Measurements from ENCODE around the gene IZUMO1R.
"Not testable (repeated sequence)": the region's sequence is repeated elsewhere in the genome, so short reads cannot be mapped to it uniquely, and the experiment has no call there.

IZUMO1R gene

DNA sequence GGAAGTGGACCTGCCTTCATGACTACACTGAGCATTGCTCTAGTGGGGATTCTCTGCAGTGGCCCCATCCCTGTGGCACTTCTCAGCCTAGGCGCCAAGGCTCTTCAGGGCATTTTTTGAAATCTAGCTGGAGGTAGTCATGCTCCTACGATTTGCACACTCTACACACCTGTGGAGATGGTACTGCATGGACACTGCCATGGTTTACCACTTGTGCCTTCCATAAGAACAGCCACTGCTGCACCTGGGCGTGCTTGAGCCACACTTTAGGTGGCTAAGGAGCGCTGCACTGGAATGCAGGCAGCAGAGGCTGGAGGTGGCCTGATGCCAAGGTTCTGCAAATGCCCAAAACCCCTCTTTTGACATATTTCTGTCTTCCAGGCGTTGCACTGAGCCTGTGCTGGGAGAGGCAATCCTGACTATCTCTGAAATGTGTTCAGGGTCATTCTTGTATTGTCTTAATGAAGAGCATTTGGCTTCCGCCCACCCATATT, 24.3 kb downstream of the IZUMO1R start:
- DNase-seq, result no peak

DNA sequence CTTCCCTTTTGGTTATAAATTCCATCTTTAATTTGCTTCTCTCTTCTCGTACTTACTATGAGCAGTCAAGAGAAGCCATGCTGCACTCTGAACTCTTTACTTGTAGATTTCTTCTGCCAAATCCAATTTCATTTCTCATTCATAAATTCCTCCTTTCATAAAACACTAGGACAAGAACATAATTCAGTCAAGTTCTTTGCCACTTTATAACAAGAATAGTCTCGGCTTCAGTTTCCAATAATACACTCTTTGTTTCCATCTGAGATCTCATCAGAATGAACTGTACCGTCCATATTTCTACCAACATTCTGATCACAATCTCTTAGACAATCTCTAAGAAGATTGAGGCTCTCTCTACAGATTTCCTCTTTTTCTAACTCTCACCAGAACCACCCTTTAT, 25.1 kb downstream of the IZUMO1R start:
- no peak for DNase-seq

GRCh38 chr11:94330789-94331188, 26.4 kb downstream of the IZUMO1R start:
- DNase-seq, result peak; percentile 1

DNA sequence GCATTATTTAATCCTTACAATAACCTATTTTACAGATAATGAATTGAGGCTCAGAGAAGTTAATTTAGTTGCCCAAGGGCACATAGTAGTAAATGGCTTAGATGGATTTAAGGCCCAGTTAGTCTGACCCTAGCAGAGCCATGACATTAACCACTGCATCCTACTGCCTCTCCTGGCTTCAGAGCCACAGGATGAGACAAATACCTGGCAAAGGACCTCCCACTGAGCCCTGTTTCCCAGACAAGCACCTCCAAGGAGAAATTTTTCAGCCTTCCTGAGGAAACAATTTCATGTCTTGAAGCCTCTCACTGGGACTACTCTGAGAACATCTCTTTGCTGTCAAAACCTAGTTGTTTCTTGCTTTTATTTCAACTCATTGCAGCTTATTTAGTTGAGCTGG, 28.4 kb downstream of the IZUMO1R start:
- DNase-seq, result no peak

DNA sequence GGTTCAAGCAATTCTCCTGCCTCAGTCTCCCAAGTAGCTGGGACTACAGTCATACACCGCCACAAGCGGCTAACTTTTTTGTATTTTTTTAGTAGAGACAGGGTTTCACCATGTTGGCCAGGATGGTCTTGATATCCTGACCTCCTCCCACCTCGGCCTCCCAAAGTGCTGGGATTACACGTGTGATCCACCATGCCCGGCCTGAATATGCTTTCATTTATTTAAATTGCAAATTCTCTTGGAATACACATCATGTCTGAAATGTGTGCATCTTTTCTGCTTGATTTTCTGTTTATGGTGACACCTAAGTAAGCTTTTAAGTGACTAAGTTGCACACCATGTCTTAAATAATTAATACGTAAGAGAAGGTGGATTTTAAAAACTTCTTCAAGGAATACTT, 31.7 kb downstream of the IZUMO1R start:
- no peak for DNase-seq

DNA sequence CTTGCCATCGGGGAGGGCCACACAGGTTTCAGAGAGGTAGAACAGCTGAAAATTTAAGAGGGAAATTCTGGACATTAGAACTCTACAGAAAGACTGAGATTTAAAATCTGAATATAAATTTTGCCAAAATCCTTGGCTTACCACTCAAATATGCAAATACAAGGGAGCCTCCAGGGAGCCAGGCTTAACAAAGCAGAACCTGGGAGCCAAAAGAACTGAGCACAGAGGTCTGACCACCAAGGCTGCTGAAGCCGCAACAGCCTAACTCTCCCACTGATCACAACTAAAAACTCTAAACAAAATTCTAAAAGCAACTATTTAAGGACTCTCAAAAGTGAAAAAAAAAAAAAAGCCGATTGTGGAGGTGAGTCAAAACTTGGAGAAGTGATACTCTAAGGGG, 34.3 kb downstream of the IZUMO1R start:
- no peak for DNase-seq

DNA sequence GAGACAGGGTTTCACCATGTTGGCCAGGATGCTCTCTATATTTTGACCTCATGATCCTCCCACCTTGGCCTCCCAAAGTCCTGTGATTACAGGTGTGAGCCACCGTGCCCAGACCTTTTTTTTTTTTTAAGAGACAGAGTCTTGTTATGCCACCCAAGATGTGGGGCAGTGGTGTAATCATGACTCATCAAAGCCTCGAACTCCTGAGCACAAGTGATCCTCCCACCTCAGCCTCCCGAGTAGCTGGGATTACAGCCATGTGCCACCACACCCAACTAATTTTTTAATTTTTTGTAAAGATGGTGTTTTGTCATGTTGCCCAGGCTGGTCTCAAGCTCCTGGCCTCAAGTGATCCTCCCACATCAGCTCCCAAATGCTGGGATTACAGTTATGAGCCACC, 37.9 kb downstream of the IZUMO1R start:
- DNase-seq, result no peak

- DNase-seq, result no peak
Measured at GRCh38 chr11:94343495-94343894, 39.1 kb downstream of the IZUMO1R start.

DNA sequence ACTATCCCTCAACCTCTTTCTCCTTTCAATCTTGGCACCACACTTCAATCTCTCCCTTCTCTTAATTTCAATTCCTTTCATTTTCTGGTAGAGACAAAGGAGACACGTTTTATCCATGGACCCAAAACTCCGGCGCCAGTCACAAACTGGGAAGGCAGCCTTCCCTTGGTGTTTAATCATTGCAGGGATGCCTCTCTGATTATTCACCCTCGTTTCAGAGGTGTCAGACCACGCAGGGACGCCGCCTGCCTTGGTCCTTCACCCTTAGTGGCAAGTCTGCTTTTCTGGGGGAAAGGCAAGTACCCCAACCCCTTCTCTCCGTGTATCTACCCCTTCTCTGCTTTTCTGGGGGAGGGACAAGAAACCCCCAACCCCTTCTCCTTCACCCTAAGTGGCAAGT, 41.9 kb downstream of the IZUMO1R start:
- not testable (repeated sequence) for DNase-seq

DNA sequence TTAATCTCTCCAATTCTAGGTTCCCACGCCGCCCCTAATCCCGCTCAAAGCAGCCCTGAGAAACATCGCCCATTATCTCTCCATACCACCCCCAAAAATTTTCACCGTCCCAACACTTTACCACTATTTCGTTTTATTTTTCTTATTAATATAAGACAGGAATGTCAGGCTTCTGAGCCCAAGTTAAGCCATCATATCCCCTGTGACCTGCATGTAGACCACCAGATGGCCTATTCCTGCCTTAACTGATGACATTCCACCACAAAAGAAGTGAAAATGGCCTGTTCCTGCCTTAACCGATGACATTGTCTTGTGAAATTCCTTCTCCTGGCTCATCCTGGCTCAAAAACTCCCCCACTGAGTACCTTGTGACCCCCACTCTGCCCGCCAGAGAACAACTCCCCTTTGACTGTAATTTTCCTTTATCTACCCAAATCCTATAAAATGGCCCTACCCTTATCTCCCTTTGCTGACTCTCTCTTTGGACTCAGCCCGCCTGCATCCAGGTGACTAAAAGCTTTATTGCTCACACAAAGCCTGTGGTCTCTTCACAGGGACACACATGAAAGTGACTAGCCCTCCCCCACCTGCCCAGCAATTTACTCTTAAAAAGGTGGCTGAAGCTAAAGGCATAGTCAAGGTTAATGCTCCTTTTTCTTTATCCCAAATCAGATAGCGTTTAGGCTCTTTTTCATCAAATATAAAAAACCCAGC, 46.6 kb downstream of the IZUMO1R start:
- DNase-seq, result not testable (repeated sequence)

Measured in amniotic stem cell (primary cell).